Vagina (tissue), 2 donors: Measurements from ENCODE around the gene DIPK1B. TPM values are rescaled to one million over a fixed set of nuclear protein-coding genes. Genes with fewer than 3 reads are reported as not detected.

Source experiments
- DNase-seq, 2 donors: peaks; one replicate each; pipeline ENCODE4 v3.0.0-alpha.2; 2017; ENCODE audit errors: extremely low spot score in 2 of 2
- H3K27ac ChIP-seq: fragments of 200-600 bp; sonication (generic); one replicate; pipeline ENCODE4 v1.5.1; 2019
- H3K27me3 ChIP-seq: fragments of 200-600 bp; sonication (generic); one replicate; pipeline ENCODE4 v1.5.1; 2019
- H3K36me3 ChIP-seq, 2 donors: fragments of 200-600 bp; sonication (generic); one replicate each; pipeline ENCODE4 v1.5.1; 2017 to 2019
- H3K4me1 ChIP-seq: fragments of 200-600 bp; sonication (generic); one replicate; pipeline ENCODE4 v1.5.1; 2019
- H3K4me3 ChIP-seq, 2 donors: fragments of 200-600 bp; sonication (generic); 1 replicate in 1 of 2; 2 replicates in 1 of 2; pipeline ENCODE4 v1.5.1; 2016 to 2019
- H3K9me3 ChIP-seq: fragments of 200-600 bp; sonication (generic); one replicate; pipeline ENCODE4 v1.5.1; 2019
- CTCF ChIP-seq, 3 experiments: fragments of 450-650 bp in 2 of 3; fragments of 200-600 bp in 1 of 3; sonication (generic) in 1 of 3; IDR thresholded peaks; one replicate each; pipeline ENCODE4 v1.5.1; 2017 to 2019; ENCODE audit warnings: antibody characterized with exemption in 3 of 3, mild to moderate bottlenecking in 2 of 3, moderate library complexity in 2 of 3
- POLR2A ChIP-seq, 2 donors: fragments of 450-650 bp; IDR thresholded peaks; one replicate each; pipeline ENCODE4 v1.6.1; 2017; ENCODE audit warnings: antibody characterized with exemption in 2 of 2, mild to moderate bottlenecking in 2 of 2, moderate library complexity in 2 of 2
- POLR2AphosphoS5 ChIP-seq, 2 donors: sonication (generic); formaldehyde crosslinking; IDR thresholded peaks; one replicate each; pipeline ENCODE4 v1.9.0; 2017; ENCODE audit warnings: antibody characterized with exemption in 2 of 2, mild to moderate bottlenecking in 2 of 2, low read depth in 1 of 2; ENCODE audit not compliant: insufficient read depth in 1 of 2
- intact Hi-C: fragments of 100-400 bp; cut with DNase I; formaldehyde crosslinking; loops from one replicate; pipeline ENCODE4 v1.15.1; 2023
- total RNA-seq: library from RNA; depleted of rRNA; stranded (reverse); fragments of >200 nt; gene quantifications from one replicate; pipeline ENCODE4 v1.2.3, GENCODE V29; 2016

Gene DIPK1B
- total RNA-seq, 1 donor from 2014 or later, result 11.5 TPM

- peak overlapping the region; percentile 76 to 87 for H3K4me3 ChIP-seq
- H3K9me3 ChIP-seq, result no peaks in the 10 kb centered on the region
- TF ChIP-seq POLR2AphosphoS5 (IDR thresholded peaks at IDR 0.05; ENCODE audit: insufficient read depth in 1 of 2, low read depth in 1 of 2) (peak in 1 of 2 donors; percentile 29), POLR2A (IDR thresholded peaks at IDR 0.05) (no peak)
- H3K36me3 ChIP-seq, result peaks cover 0 to 25% of the 10 kb centered on the region in 2 donors
- peaks cover 45% of the 10 kb centered on the region for H3K4me1 ChIP-seq
- intact Hi-C loops, result loop anchor here (5.0 kb wide), 1 partner anchor 61 kb away; no protein-coding TSS in a partner anchor
- no peaks in the 10 kb centered on the region for H3K27me3 ChIP-seq
- H3K27ac ChIP-seq, result peak overlapping the region; percentile 62
- no peak for DNase-seq
Measured at GRCh38 chr9:136728548-136729123, 16.3 kb downstream of the DIPK1B start.

GRCh38 chr9:136729144-136729543 is 16.8 kb downstream of the DIPK1B start:
- Histone ChIP-seq H3K27me3 (no peaks in the 10 kb centered on the region), H3K4me3 (peak overlapping the region; percentile 76 to 87), H3K4me1 (peaks cover 45% of the 10 kb centered on the region), H3K36me3 (peaks cover 0 to 20% of the 10 kb centered on the region in 2 donors), H3K9me3 (no peaks in the 10 kb centered on the region), H3K27ac (no peak overlapping the region)
- intact Hi-C loops, result loop anchor here (5.0 kb wide), 1 partner anchor 62 kb away; no protein-coding TSS in a partner anchor
- no peak for DNase-seq
- TF ChIP-seq POLR2AphosphoS5 (IDR thresholded peaks at IDR 0.05; ENCODE audit: insufficient read depth in 1 of 2, low read depth in 1 of 2) (no peak), CTCF (IDR thresholded peaks at IDR 0.05) (no peak), POLR2A (IDR thresholded peaks at IDR 0.05) (no peak)

- no peaks in the 10 kb centered on the region for H3K27me3 ChIP-seq
- intact Hi-C loops, result loop anchor here (5.0 kb wide), 1 partner anchor 63 kb away; no protein-coding TSS in a partner anchor
Measured at GRCh38 chr9:136729926-136730325, 17.6 kb downstream of the DIPK1B start.

GRCh38 chr9:136732444-136733178 is 20.2 kb downstream of the DIPK1B start:
- H3K27ac ChIP-seq, result no peak overlapping the region
- peaks cover 12% of the 10 kb centered on the region for H3K4me1 ChIP-seq
- intact Hi-C loops, result no loop called here
- no peak overlapping the region for H3K4me3 ChIP-seq
- no peaks in the 10 kb centered on the region for H3K36me3 ChIP-seq
- H3K27me3 ChIP-seq, result no peaks in the 10 kb centered on the region
- TF ChIP-seq POLR2AphosphoS5 (IDR thresholded peaks at IDR 0.05; ENCODE audit: insufficient read depth in 1 of 2, low read depth in 1 of 2) (no peak), POLR2A (IDR thresholded peaks at IDR 0.05) (no peak), CTCF (IDR thresholded peaks at IDR 0.05) (no peak)
- no peaks in the 10 kb centered on the region for H3K9me3 ChIP-seq
- no peak for DNase-seq

More at GRCh38 chr9:136729926-136730325, 17.6 kb downstream of the DIPK1B start:
- no peak for TF ChIP-seq POLR2AphosphoS5 (IDR thresholded peaks at IDR 0.05; ENCODE audit: insufficient read depth in 1 of 2, low read depth in 1 of 2)
- peaks cover 38% of the 10 kb centered on the region for H3K4me1 ChIP-seq
- DNase-seq, result no peak
- no peak overlapping the region for H3K4me3 ChIP-seq
- no peaks in the 10 kb centered on the region for H3K9me3 ChIP-seq
- peaks cover 0 to 13% of the 10 kb centered on the region in 2 donors for H3K36me3 ChIP-seq
- no peak overlapping the region for H3K27ac ChIP-seq

GRCh38 chr9:136733611-136734010 is 21.2 kb downstream of the DIPK1B start:
- peaks cover 8% of the 10 kb centered on the region for H3K4me1 ChIP-seq
- no peak overlapping the region for H3K4me3 ChIP-seq
- intact Hi-C loops, result no loop called here
- no peaks in the 10 kb centered on the region for H3K36me3 ChIP-seq
- H3K27me3 ChIP-seq, result no peaks in the 10 kb centered on the region
- DNase-seq, result no peak
- no peaks in the 10 kb centered on the region for H3K9me3 ChIP-seq
- TF ChIP-seq POLR2A (IDR thresholded peaks at IDR 0.05), result no peak
- TF ChIP-seq CTCF (IDR thresholded peaks at IDR 0.05), result no peak
- TF ChIP-seq POLR2AphosphoS5 (IDR thresholded peaks at IDR 0.05; ENCODE audit: insufficient read depth in 1 of 2, low read depth in 1 of 2), result no peak
- H3K27ac ChIP-seq, result no peak overlapping the region
